ENCODE measurements around the gene SPCS1. TPM values are rescaled to one million over a fixed set of nuclear protein-coding genes. Genes with fewer than 3 reads are reported as not detected.

Gene SPCS1
- total RNA-seq, 4 donors from 2014 or later: 67.3 to 95.3 (median 88.7) TPM

GRCh38 chr3:52730681-52731080, 24.8 kb downstream of the SPCS1 start:
- Histone ChIP-seq H3K4me1 (no peaks in the 10 kb centered on the region), H3K27me3 (no peaks in the 10 kb centered on the region), H3K27ac (replicated peaks in 1 of 4) (no peak overlapping the region), H3K4me3 (no peak overlapping the region), H3K9me3 (peaks cover 0 to 8% (median 0%) of the 10 kb centered on the region in 4 donors), H3K36me3 (peaks cover 36 to 75% (median 52%) of the 10 kb centered on the region in 4 donors)
- TF ChIP-seq CTCF (IDR thresholded peaks at IDR 0.05) (no peak), EP300 (IDR thresholded peaks at IDR 0.05) (no peak), POLR2A (IDR thresholded peaks at IDR 0.05; ENCODE audit: low read depth) (no peak), POLR2AphosphoS5 (IDR thresholded peaks at IDR 0.05) (no peak)
- no peak for DNase-seq (ENCODE audit: extremely low spot score)
- intact Hi-C loops (cut with DNase I): no loop called here

GRCh38 chr3:52731590-52731989, 25.7 kb downstream of the SPCS1 start:
- WGBS: 93% methylated on average over 14 of the region's 14 CpGs
- H3K4me1 ChIP-seq: no peaks in the 10 kb centered on the region
- H3K27me3 ChIP-seq: no peaks in the 10 kb centered on the region
- no peak overlapping the region for H3K4me3 ChIP-seq
- no peak overlapping the region for H3K27ac ChIP-seq (replicated peaks in 1 of 4)
- peaks cover 0 to 8% (median 0%) of the 10 kb centered on the region in 4 donors for H3K9me3 ChIP-seq
- intact Hi-C loops (cut with DNase I): no loop called here
- H3K36me3 ChIP-seq: peaks cover 42 to 85% (median 60%) of the 10 kb centered on the region in 4 donors
- TF ChIP-seq CTCF (IDR thresholded peaks at IDR 0.05) (no peak), POLR2A (IDR thresholded peaks at IDR 0.05; ENCODE audit: low read depth) (no peak), EP300 (IDR thresholded peaks at IDR 0.05) (no peak), POLR2AphosphoS5 (IDR thresholded peaks at IDR 0.05) (no peak)
- no peak for DNase-seq (ENCODE audit: extremely low spot score)

- intact Hi-C loops (cut with DNase I): no loop called here
- H3K27ac ChIP-seq (replicated peaks in 1 of 4): no peak overlapping the region
- H3K9me3 ChIP-seq: peaks cover 0 to 6% (median 0%) of the 10 kb centered on the region in 4 donors
- peaks cover 42 to 97% (median 74%) of the 10 kb centered on the region in 4 donors for H3K36me3 ChIP-seq
- H3K4me3 ChIP-seq: no peak overlapping the region
- no peak for DNase-seq (ENCODE audit: extremely low spot score)
- no peaks in the 10 kb centered on the region for H3K27me3 ChIP-seq
- WGBS: 95% methylated on average over 10 of the region's 10 CpGs
- H3K4me1 ChIP-seq: no peaks in the 10 kb centered on the region
- no peak for TF ChIP-seq EP300 (IDR thresholded peaks at IDR 0.05)
- no peak for TF ChIP-seq POLR2A (IDR thresholded peaks at IDR 0.05; ENCODE audit: low read depth)
- no peak for TF ChIP-seq POLR2AphosphoS5 (IDR thresholded peaks at IDR 0.05)
- TF ChIP-seq CTCF (IDR thresholded peaks at IDR 0.05): no peak
Observed at GRCh38 chr3:52733256-52733891, 27.5 kb downstream of the SPCS1 start.

GRCh38 chr3:52739730-52740129, 33.8 kb downstream of the SPCS1 start:
- Histone ChIP-seq H3K4me3 (no peak overlapping the region), H3K27ac (replicated peaks in 1 of 4) (no peak overlapping the region), H3K9me3 (no peaks in the 10 kb centered on the region), H3K4me1 (no peaks in the 10 kb centered on the region), H3K27me3 (no peaks in the 10 kb centered on the region), H3K36me3 (peaks cover 61 to 100% (median 79%) of the 10 kb centered on the region in 4 donors)
- DNase-seq (ENCODE audit: extremely low spot score): no peak
- intact Hi-C loops (cut with DNase I): loop anchor here (5.0 kb wide), 1 partner anchor 198 kb away; no protein-coding TSS in a partner anchor
- TF ChIP-seq CTCF (IDR thresholded peaks at IDR 0.05) (no peak), POLR2AphosphoS5 (IDR thresholded peaks at IDR 0.05) (no peak), EP300 (IDR thresholded peaks at IDR 0.05) (no peak), POLR2A (IDR thresholded peaks at IDR 0.05; ENCODE audit: low read depth) (no peak)
- 79% methylated on average over 1 of the region's 1 CpG for WGBS

All from esophagus muscularis mucosa (tissue), 4 donors.